Stomach smooth muscle (tissue), 2 donors: Measurements from ENCODE around the gene COL5A1.

Source experiments
- H3K27ac ChIP-seq: one replicate; pipeline ENCODE4 v1.7.0; 2013; ENCODE audit warnings: mild to moderate bottlenecking, low read length, inconsistent platforms
- H3K27me3 ChIP-seq, 2 donors: one replicate each; pipeline ENCODE4 v1.7.0; 2013; ENCODE audit warnings: low read length in 2 of 2; ENCODE audit not compliant: insufficient read depth in 2 of 2, control insufficient read depth in 1 of 2
- H3K36me3 ChIP-seq, 2 donors: one replicate each; pipeline ENCODE4 v1.7.0; 2013; ENCODE audit warnings: low read length in 2 of 2; ENCODE audit not compliant: control insufficient read depth in 2 of 2, insufficient read depth in 2 of 2
- H3K4me1 ChIP-seq: one replicate; pipeline ENCODE4 v1.7.0; 2013; ENCODE audit warnings: low read length; ENCODE audit not compliant: control insufficient read depth, insufficient read depth
- H3K4me3 ChIP-seq, 2 donors: one replicate each; pipeline ENCODE4 v1.7.0; 2013; ENCODE audit warnings: low read length in 2 of 2
- H3K9ac ChIP-seq, 2 donors: one replicate each; pipeline ENCODE4 v1.7.0; 2013; ENCODE audit warnings: low read length in 2 of 2, mild to moderate bottlenecking in 1 of 2
- H3K9me3 ChIP-seq, 2 donors: one replicate each; pipeline ENCODE4 v1.7.0; 2013; ENCODE audit warnings: low read length in 2 of 2; ENCODE audit not compliant: control insufficient read depth in 2 of 2
- donor health status: healthy.
- donor health status: Pancreatic carcinoma.

The COL5A1 gene

GRCh38 chr9:134842321-134842720, 200.7 kb downstream of the COL5A1 start:
- Histone ChIP-seq H3K4me1 (no peaks in the 10 kb centered on the region), H3K27ac (no peak overlapping the region), H3K9ac (no peak overlapping the region), H3K9me3 (no peaks in the 10 kb centered on the region), H3K36me3 (peaks cover 46 to 51% of the 10 kb centered on the region in 2 donors), H3K27me3 (no peaks in the 10 kb centered on the region), H3K4me3 (no peak overlapping the region)

DNA sequence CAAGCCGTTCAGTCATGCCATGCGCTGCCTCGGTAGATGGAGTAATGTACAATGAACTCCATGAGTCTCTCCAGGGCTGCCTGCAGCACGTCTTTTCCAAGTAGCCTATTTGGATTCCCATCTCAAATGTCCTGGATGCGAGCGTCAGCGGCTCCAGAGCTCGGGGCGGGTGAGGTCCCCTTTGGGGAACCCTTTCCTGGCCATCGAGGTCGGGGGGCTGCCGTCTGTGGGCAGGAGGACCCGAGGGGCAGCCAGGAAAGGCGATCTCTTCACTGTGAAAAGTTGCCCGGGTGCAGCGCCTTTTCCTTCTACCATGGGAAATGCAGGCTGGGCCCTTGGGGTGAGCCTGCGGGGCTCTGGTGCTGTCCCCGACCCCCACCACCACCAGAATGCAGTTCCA, 202.1 kb downstream of the COL5A1 start:
- H3K27ac ChIP-seq = no peak overlapping the region

DNA sequence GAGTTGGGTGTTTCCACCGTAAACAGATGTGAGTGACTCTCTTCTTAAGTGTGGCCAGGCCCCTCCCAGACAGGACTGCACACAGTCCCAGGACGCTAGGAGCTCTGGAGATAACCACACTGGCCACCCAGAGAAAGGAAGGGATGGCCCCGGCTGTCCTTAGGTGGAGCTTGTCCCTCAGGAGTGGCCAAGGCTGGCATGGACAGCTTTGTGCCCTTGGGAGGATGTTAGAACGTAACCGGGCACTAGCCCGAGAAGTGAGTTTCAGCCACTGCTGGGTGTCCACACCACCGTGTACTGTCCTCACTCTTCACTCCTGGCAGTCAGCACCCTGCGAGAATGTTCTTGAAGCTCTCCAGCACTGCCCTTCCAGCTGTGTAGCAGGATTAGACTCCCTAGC, 203.2 kb downstream of the COL5A1 start:
- H3K9me3 ChIP-seq = no peaks in the 10 kb centered on the region
- no peak overlapping the region for H3K9ac ChIP-seq
- H3K36me3 ChIP-seq = peaks cover 30 to 34% of the 10 kb centered on the region in 2 donors
- H3K27ac ChIP-seq = no peak overlapping the region
- H3K4me1 ChIP-seq = no peaks in the 10 kb centered on the region
- no peak overlapping the region for H3K4me3 ChIP-seq
- no peaks in the 10 kb centered on the region for H3K27me3 ChIP-seq

More for the DNA sequence above, 202.1 kb downstream of the COL5A1 start:
- H3K4me3 ChIP-seq = no peak overlapping the region
- H3K4me1 ChIP-seq = no peaks in the 10 kb centered on the region
- H3K36me3 ChIP-seq = peaks cover 32 to 39% of the 10 kb centered on the region in 2 donors
- H3K9me3 ChIP-seq = no peaks in the 10 kb centered on the region
- no peak overlapping the region for H3K9ac ChIP-seq
- H3K27me3 ChIP-seq = no peaks in the 10 kb centered on the region

- no peak overlapping the region for H3K9ac ChIP-seq
- peaks cover 23 to 30% of the 10 kb centered on the region in 2 donors for H3K36me3 ChIP-seq
- H3K27me3 ChIP-seq = no peaks in the 10 kb centered on the region
- no peak overlapping the region for H3K4me3 ChIP-seq
- no peak overlapping the region for H3K27ac ChIP-seq
- H3K4me1 ChIP-seq = no peaks in the 10 kb centered on the region
- H3K9me3 ChIP-seq = no peaks in the 10 kb centered on the region
Measured at GRCh38 chr9:134846187-134846586, 204.6 kb downstream of the COL5A1 start.

- Histone ChIP-seq H3K9ac (no peak overlapping the region), H3K27ac (no peak overlapping the region), H3K4me1 (no peaks in the 10 kb centered on the region), H3K36me3 (peaks cover 23 to 28% of the 10 kb centered on the region in 2 donors), H3K27me3 (no peaks in the 10 kb centered on the region), H3K4me3 (no peak overlapping the region), H3K9me3 (no peaks in the 10 kb centered on the region)
Measured at GRCh38 chr9:134846699-134847098, 205.1 kb downstream of the COL5A1 start.

DNA sequence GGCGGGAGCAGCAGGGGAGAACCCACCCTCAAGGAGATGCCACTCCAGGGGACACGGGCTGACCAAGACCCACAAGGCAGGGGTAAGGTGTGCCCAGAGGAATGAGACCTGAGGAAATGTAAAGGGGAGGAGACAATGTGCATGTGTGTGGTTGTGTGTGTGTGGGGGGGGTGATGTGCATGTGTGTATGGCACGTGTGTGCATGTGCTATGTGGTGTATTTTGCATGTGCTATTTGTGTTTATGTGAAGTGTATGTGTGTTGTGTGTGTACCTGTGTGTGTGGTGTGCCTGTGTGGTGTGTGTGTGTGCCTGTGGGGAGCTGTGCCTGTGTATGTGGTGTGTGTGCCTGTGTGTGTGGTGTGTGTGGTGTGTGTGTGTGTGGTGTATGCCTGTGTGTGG, 205.5 kb downstream of the COL5A1 start:
- Histone ChIP-seq H3K9me3 (no peaks in the 10 kb centered on the region), H3K36me3 (peaks cover 22 to 23% of the 10 kb centered on the region in 2 donors), H3K27ac (no peak overlapping the region), H3K4me1 (no peaks in the 10 kb centered on the region), H3K4me3 (no peak overlapping the region), H3K9ac (no peak overlapping the region), H3K27me3 (no peaks in the 10 kb centered on the region)

- no peak overlapping the region for H3K27ac ChIP-seq
- H3K9ac ChIP-seq = no peak overlapping the region
- no peak overlapping the region for H3K4me3 ChIP-seq
- H3K27me3 ChIP-seq = no peaks in the 10 kb centered on the region
- H3K4me1 ChIP-seq = no peaks in the 10 kb centered on the region
- peaks cover 18% of the 10 kb centered on the region in 2 donors for H3K36me3 ChIP-seq
- H3K9me3 ChIP-seq = no peaks in the 10 kb centered on the region
Measured at GRCh38 chr9:134847752-134848432, 206.3 kb downstream of the COL5A1 start.

- H3K4me3 ChIP-seq = no peak overlapping the region
- H3K36me3 ChIP-seq = peaks cover 14 to 15% of the 10 kb centered on the region in 2 donors
- no peak overlapping the region for H3K27ac ChIP-seq
- no peaks in the 10 kb centered on the region for H3K4me1 ChIP-seq
- no peak overlapping the region for H3K9ac ChIP-seq
- H3K9me3 ChIP-seq = no peaks in the 10 kb centered on the region
- H3K27me3 ChIP-seq = no peaks in the 10 kb centered on the region
Measured at GRCh38 chr9:134848504-134848903, 206.9 kb downstream of the COL5A1 start.

DNA sequence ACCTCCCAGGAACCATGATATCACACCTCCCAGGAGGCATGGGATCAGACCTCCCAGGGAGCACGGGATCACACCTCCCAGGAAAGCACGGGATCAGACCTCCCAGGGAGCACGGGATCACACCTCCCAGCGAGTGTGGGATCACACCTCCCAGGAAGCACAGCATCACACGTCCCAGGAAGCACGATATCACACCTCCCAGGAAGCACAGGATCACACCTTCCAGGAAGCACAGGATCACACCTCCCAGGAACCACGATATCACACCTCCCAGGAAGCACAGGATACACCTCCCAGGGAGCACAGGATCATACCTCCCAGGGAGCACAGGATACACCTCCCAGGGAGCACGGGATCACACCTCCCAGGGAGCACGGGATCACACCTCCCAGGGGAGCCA, 209.0 kb downstream of the COL5A1 start:
- H3K36me3 ChIP-seq = peaks cover 0 to 2% of the 10 kb centered on the region in 2 donors
- H3K4me1 ChIP-seq = no peaks in the 10 kb centered on the region
- H3K4me3 ChIP-seq = no peak overlapping the region
- peaks cover 0 to 4% of the 10 kb centered on the region in 2 donors for H3K27me3 ChIP-seq
- H3K27ac ChIP-seq = no peak overlapping the region
- no peak overlapping the region for H3K9ac ChIP-seq
- H3K9me3 ChIP-seq = no peaks in the 10 kb centered on the region

GRCh38 chr9:134851020-134851419, 209.4 kb downstream of the COL5A1 start:
- no peak overlapping the region for H3K27ac ChIP-seq
- no peaks in the 10 kb centered on the region for H3K9me3 ChIP-seq
- H3K4me3 ChIP-seq = no peak overlapping the region
- H3K4me1 ChIP-seq = no peaks in the 10 kb centered on the region
- no peaks in the 10 kb centered on the region for H3K36me3 ChIP-seq
- H3K9ac ChIP-seq = no peak overlapping the region
- peaks cover 0 to 4% of the 10 kb centered on the region in 2 donors for H3K27me3 ChIP-seq

- Histone ChIP-seq H3K9ac (no peak overlapping the region), H3K4me1 (no peaks in the 10 kb centered on the region), H3K27ac (no peak overlapping the region), H3K4me3 (no peak overlapping the region), H3K9me3 (peaks cover 0 to 2% of the 10 kb centered on the region in 2 donors), H3K36me3 (no peaks in the 10 kb centered on the region), H3K27me3 (peaks cover 0 to 7% of the 10 kb centered on the region in 2 donors)
Measured at GRCh38 chr9:134852906-134853654, 211.5 kb downstream of the COL5A1 start.
